ENCODE measurements around the gene NAGA. TPM values are rescaled to one million over a fixed set of nuclear protein-coding genes. Genes with fewer than 3 reads are reported as not detected.

The NAGA gene

DNA sequence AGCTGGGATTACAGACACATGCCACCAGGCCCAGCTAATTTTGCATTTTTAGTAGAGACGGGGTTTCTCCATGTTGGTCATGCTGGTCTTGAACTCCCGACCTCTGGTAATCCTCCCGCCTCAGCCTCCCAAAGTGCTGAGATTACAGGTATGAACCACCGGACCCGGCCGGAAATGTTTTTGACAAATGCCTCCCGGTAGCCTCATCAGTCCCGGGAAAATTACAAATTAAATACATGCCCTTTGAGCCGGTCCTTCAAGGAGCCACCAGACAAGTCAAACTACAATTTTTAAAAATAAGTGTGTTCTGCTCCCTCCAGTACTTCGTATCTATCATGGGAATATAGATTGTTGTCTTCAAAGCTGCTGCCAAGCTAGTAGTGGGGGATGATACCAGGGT lies 54.5 kb downstream of the NAGA start:
- DNase-seq (ENCODE audit: low spot score): no peak
- WGBS, 2 donors (ENCODE audit: extremely low coverage in 2 of 2, insufficient read length in 2 of 2, insufficient replicate concordance in 1 of 2): no CpG with 5 or more reads among the region's 10 CpGs
- Histone ChIP-seq H3K23ac (ENCODE audit: low read depth, low read length, poor library complexity) (no peak overlapping the region), H3K4me2 (ENCODE audit: insufficient read depth, low read length, poor library complexity, severe bottlenecking) (no peak overlapping the region), H2BK15ac (ENCODE audit: low read length) (no peak overlapping the region), H2BK120ac (ENCODE audit: low read depth, low read length) (no peak overlapping the region), H3K79me1 (ENCODE audit: low read depth, low read length) (no peaks in the 10 kb centered on the region), H3K14ac (ENCODE audit: low read length) (no peak overlapping the region), H3K4me3 (ENCODE audit: low read length in 2 of 2) (no peak overlapping the region), H4K91ac (ENCODE audit: low read depth, low read length, poor library complexity) (no peak overlapping the region), H2AFZ (ENCODE audit: low read length) (no peak overlapping the region), H2AK5ac (ENCODE audit: low read depth, low read length) (no peak overlapping the region), H3K27ac (replicated peaks; ENCODE audit: low read length) (no peak overlapping the region), H3K4me1 (ENCODE audit: control insufficient read depth in 2 of 2, insufficient read depth in 1 of 2, low read depth in 1 of 2, low read length in 2 of 2) (no peaks in the 10 kb centered on the region), H3K36me3 (replicated peaks in 1 of 2; ENCODE audit: control insufficient read depth in 2 of 2, insufficient read depth in 2 of 2, low read length in 2 of 2) (no peaks in the 10 kb centered on the region), H3K4ac (ENCODE audit: low read length) (no peak overlapping the region), H4K8ac (ENCODE audit: low read depth, low read length) (no peak overlapping the region), H2BK12ac (ENCODE audit: low read length) (no peak overlapping the region), H3K9me3 (replicated peaks in 1 of 2; ENCODE audit: control insufficient read depth in 2 of 2, insufficient read depth in 1 of 2, low read depth in 1 of 2, low read length in 2 of 2) (no peaks in the 10 kb centered on the region), H2BK5ac (ENCODE audit: low read length) (no peak overlapping the region), H3K9ac (ENCODE audit: low read depth, low read length, poor library complexity) (no peak overlapping the region), H3K27me3 (ENCODE audit: control insufficient read depth in 3 of 3, insufficient read depth in 3 of 3, low read depth in 1 of 3, low read length in 3 of 3) (peaks cover 0 to 15% (median 0%) of the 10 kb centered on the region in 3 experiments), H3K18ac (ENCODE audit: low read length) (no peak overlapping the region)

DNA sequence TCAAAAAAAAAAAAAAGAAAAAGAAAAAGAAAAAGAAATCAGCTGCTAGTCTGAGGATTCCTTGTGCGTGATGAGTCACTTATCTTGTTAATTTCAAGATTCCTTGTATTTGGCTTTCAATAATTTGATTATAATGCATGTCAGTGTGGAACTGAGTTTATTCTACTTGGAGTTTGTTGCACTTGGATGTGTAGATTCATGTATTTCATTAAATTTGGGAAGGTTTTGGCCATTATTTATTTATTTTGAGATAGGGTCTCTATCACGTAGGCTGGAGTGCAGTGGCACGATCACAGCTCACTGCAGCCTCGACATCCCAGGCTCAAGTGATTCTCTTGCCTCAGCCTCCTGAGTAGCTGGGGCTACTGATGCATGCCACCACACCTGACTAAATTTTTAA lies 57.2 kb downstream of the NAGA start:
- Histone ChIP-seq H3K14ac (ENCODE audit: low read length) (no peak overlapping the region), H2BK15ac (ENCODE audit: low read length) (no peak overlapping the region), H3K23ac (ENCODE audit: low read depth, low read length, poor library complexity) (no peak overlapping the region), H4K8ac (ENCODE audit: low read depth, low read length) (no peak overlapping the region), H3K4me1 (ENCODE audit: control insufficient read depth in 2 of 2, insufficient read depth in 1 of 2, low read depth in 1 of 2, low read length in 2 of 2) (no peaks in the 10 kb centered on the region), H3K9ac (ENCODE audit: low read depth, low read length, poor library complexity) (no peak overlapping the region), H2BK120ac (ENCODE audit: low read depth, low read length) (no peak overlapping the region), H2BK5ac (ENCODE audit: low read length) (no peak overlapping the region), H3K4me2 (ENCODE audit: insufficient read depth, low read length, poor library complexity, severe bottlenecking) (no peak overlapping the region), H3K79me1 (ENCODE audit: low read depth, low read length) (no peaks in the 10 kb centered on the region), H3K4me3 (ENCODE audit: low read length in 2 of 2) (no peak overlapping the region), H3K27ac (replicated peaks; ENCODE audit: low read length) (no peak overlapping the region), H3K36me3 (replicated peaks in 1 of 2; ENCODE audit: control insufficient read depth in 2 of 2, insufficient read depth in 2 of 2, low read length in 2 of 2) (no peaks in the 10 kb centered on the region), H4K91ac (ENCODE audit: low read depth, low read length, poor library complexity) (no peak overlapping the region), H3K27me3 (ENCODE audit: control insufficient read depth in 3 of 3, insufficient read depth in 3 of 3, low read depth in 1 of 3, low read length in 3 of 3) (peaks cover 0 to 12% (median 0%) of the 10 kb centered on the region in 3 experiments), H2AFZ (ENCODE audit: low read length) (no peak overlapping the region), H3K18ac (ENCODE audit: low read length) (no peak overlapping the region), H2AK5ac (ENCODE audit: low read depth, low read length) (no peak overlapping the region), H3K9me3 (replicated peaks in 1 of 2; ENCODE audit: control insufficient read depth in 2 of 2, insufficient read depth in 1 of 2, low read depth in 1 of 2, low read length in 2 of 2) (peaks cover 0 to 9% of the 10 kb centered on the region in 2 donors), H3K4ac (ENCODE audit: low read length) (no peak overlapping the region), H2BK12ac (ENCODE audit: low read length) (no peak overlapping the region)
- DNase-seq (ENCODE audit: low spot score): no peak
- no CpG with 5 or more reads among the region's 4 CpGs for WGBS, 2 donors (ENCODE audit: extremely low coverage in 2 of 2, insufficient read length in 2 of 2, insufficient replicate concordance in 1 of 2)

DNA sequence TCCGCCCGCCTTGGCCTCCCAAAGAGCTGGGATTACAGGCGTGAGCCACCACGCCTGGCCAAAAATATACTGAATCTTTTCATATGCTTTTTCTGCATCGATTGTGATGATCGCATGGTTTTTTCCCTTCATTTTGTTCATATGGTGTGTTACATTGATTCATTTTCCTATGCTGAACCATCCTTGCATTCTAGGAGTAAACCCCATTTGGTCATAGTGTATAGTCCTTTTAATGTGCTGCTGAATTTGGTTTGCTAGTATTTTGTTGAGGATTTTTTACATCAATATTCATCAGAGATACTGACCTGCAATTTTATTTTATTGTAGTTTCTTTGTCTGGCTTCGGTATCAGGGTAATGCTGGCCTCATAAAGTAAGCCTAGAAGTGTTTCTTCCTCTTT lies 59.8 kb downstream of the NAGA start:
- Histone ChIP-seq H4K91ac (ENCODE audit: low read depth, low read length, poor library complexity) (no peak overlapping the region), H2BK120ac (ENCODE audit: low read depth, low read length) (no peak overlapping the region), H4K8ac (ENCODE audit: low read depth, low read length) (no peak overlapping the region), H3K4me1 (ENCODE audit: control insufficient read depth in 2 of 2, insufficient read depth in 1 of 2, low read depth in 1 of 2, low read length in 2 of 2) (no peaks in the 10 kb centered on the region), H3K4me2 (ENCODE audit: insufficient read depth, low read length, poor library complexity, severe bottlenecking) (no peak overlapping the region), H3K36me3 (replicated peaks in 1 of 2; ENCODE audit: control insufficient read depth in 2 of 2, insufficient read depth in 2 of 2, low read length in 2 of 2) (no peaks in the 10 kb centered on the region), H2BK15ac (ENCODE audit: low read length) (no peak overlapping the region), H2AK5ac (ENCODE audit: low read depth, low read length) (no peak overlapping the region), H2AFZ (ENCODE audit: low read length) (no peak overlapping the region), H3K14ac (ENCODE audit: low read length) (no peak overlapping the region), H3K23ac (ENCODE audit: low read depth, low read length, poor library complexity) (no peak overlapping the region), H3K9ac (ENCODE audit: low read depth, low read length, poor library complexity) (no peak overlapping the region), H3K27me3 (ENCODE audit: control insufficient read depth in 3 of 3, insufficient read depth in 3 of 3, low read depth in 1 of 3, low read length in 3 of 3) (no peaks in the 10 kb centered on the region), H3K4me3 (ENCODE audit: low read length in 2 of 2) (no peak overlapping the region), H2BK12ac (ENCODE audit: low read length) (no peak overlapping the region), H3K18ac (ENCODE audit: low read length) (no peak overlapping the region), H3K27ac (replicated peaks; ENCODE audit: low read length) (no peak overlapping the region), H2BK5ac (ENCODE audit: low read length) (no peak overlapping the region), H3K79me1 (ENCODE audit: low read depth, low read length) (no peaks in the 10 kb centered on the region), H3K4ac (ENCODE audit: low read length) (no peak overlapping the region), H3K9me3 (replicated peaks in 1 of 2; ENCODE audit: control insufficient read depth in 2 of 2, insufficient read depth in 1 of 2, low read depth in 1 of 2, low read length in 2 of 2) (peaks cover 0 to 9% of the 10 kb centered on the region in 2 donors)
- no CpG with 5 or more reads among the region's 7 CpGs for WGBS, 2 donors (ENCODE audit: extremely low coverage in 2 of 2, insufficient read length in 2 of 2, insufficient replicate concordance in 1 of 2)
- DNase-seq (ENCODE audit: low spot score): no peak

Small RNAs within 50 kb of the gene (small RNA-seq; reads per million reads assigned to genes)
- not detected for gene SNORD13P1 (ENCODE audit: insufficient read depth)
